CD4-positive, CD25-positive, alpha-beta regulatory T cell (primary cell): ENCODE results near the gene PHF21A. TPM values are rescaled to one million over a fixed set of nuclear protein-coding genes. Genes with fewer than 3 reads are reported as not detected.
A peak's percentile ranks its signal among the peaks of the same experiment; 100 is the strongest.
"Not testable (repeated sequence)": the region's sequence is repeated elsewhere in the genome, so short reads cannot be mapped to it uniquely, and the experiment has no call there.

Source experiments
- ATAC-seq, 2 donors: fragments of 150-1000 bp; cut with Tn5 transposase; one replicate each; pipeline ENCODE4 v1.10.0; 2021; ENCODE audit warnings: low read depth in 2 of 2, moderate number of reproducible peaks in 2 of 2, moderate library complexity in 1 of 2
- DNase-seq, 3 donors: peaks; one replicate each; pipeline versions ENCODE4 v3.0.0 to v3.0.0-alpha.2; 2012 to 2022; ENCODE audit warnings: mixed read lengths in 1 of 3
- H3K27ac ChIP-seq: one replicate; pipeline ENCODE4 v1.7.0; 2013; ENCODE audit warnings: mild to moderate bottlenecking, low read length; ENCODE audit not compliant: insufficient read depth, poor library complexity, severe bottlenecking
- H3K27me3 ChIP-seq: one replicate; pipeline ENCODE4 v1.7.0; 2013; ENCODE audit warnings: low read length; ENCODE audit not compliant: control insufficient read depth, insufficient read depth
- H3K36me3 ChIP-seq: one replicate; pipeline ENCODE4 v1.7.0; 2013; ENCODE audit warnings: mild to moderate bottlenecking, low read length, moderate library complexity; ENCODE audit not compliant: control insufficient read depth, insufficient read depth
- H3K4me1 ChIP-seq: 2 replicates; pipeline ENCODE4 v1.7.0; 2013; ENCODE audit warnings: mild to moderate bottlenecking, low read length; ENCODE audit not compliant: insufficient read depth, control insufficient read depth, poor library complexity, severe bottlenecking
- H3K4me3 ChIP-seq: one replicate; pipeline ENCODE4 v1.7.0; 2013; ENCODE audit warnings: low read depth, mild to moderate bottlenecking, low read length, moderate library complexity
- H3K9me3 ChIP-seq, 2 experiments: 1 replicate in 1 of 2; 2 replicates in 1 of 2; pipeline ENCODE4 v1.7.0; 2013; ENCODE audit warnings: low read length in 2 of 2, mild to moderate bottlenecking in 1 of 2, moderate library complexity in 1 of 2; ENCODE audit not compliant: control insufficient read depth in 2 of 2
- H3K27ac Mint-ChIP-seq, 3 donors: one replicate each; pipeline ENCODE4 v1.8.0; 2020 to 2022; ENCODE audit warnings: mild to moderate bottlenecking in 3 of 3, mixed read lengths in 3 of 3, moderate library complexity in 2 of 3
- H3K27me3 Mint-ChIP-seq: one replicate; pipeline ENCODE4 v1.8.0; 2022; ENCODE audit warnings: mild to moderate bottlenecking, mixed read lengths
- H3K36me3 Mint-ChIP-seq: one replicate; pipeline ENCODE4 v1.8.0; 2020; ENCODE audit warnings: mixed read lengths
- H3K4me1 Mint-ChIP-seq, 4 donors: one replicate each; pipeline ENCODE4 v1.8.0; 2020 to 2022; ENCODE audit warnings: mixed read lengths in 4 of 4, mild to moderate bottlenecking in 1 of 4
- H3K4me3 Mint-ChIP-seq, 4 donors: one replicate each; pipeline ENCODE4 v1.8.0; 2020 to 2022; ENCODE audit warnings: mild to moderate bottlenecking in 4 of 4, mixed read lengths in 4 of 4, moderate library complexity in 3 of 4
- H3K9me3 Mint-ChIP-seq, 7 donors: one replicate each; pipeline ENCODE4 v1.8.0; 2020 to 2022; ENCODE audit warnings: mixed read lengths in 7 of 7, mild to moderate bottlenecking in 3 of 7, moderate library complexity in 2 of 7
- polyA plus RNA-seq, 4 donors: library from polyadenylated mRNA; unstranded; fragments of 300-500 nt; fragmentation: Illumina TruSeq; gene quantifications; one replicate each; pipeline ENCODE4 v1.2.3, GENCODE V29; 2021
- total RNA-seq: library from RNA; stranded (reverse); gene quantifications from one replicate; pipeline ENCODE4 v1.2.3, GENCODE V29; 2022

The PHF21A gene
- total and polyA plus RNA-seq, 5 donors from 2014 or later: 6.0 to 111 (median 9.2) TPM

DNA sequence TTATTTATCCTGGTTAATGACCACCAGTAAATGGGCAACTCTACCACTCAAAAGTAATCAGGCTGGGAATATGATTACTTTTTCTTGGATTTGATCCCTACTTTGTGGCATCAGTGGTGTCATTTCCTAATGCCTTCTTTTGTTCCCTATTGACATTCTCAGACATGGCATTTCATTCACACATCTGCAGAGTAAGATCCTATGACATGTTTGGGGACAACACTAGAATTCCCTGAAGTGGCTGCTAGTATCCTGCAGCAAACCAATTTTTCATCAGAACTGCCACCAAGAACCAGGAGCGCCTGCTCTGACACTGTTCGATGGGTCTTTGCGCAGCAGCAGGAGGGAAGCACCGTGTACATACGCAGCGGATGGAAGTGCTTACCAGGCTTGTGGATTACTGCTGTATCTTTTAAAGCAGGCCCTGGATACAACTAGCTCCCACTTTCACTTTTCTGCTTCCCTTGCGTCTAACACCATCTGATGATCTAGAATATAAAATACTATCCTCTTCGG lies 101.1 kb downstream of the PHF21A start:
- H3K4me3 Mint-ChIP-seq: no peak overlapping the region
- Histone ChIP-seq H3K9me3 (no peaks in the 10 kb centered on the region), H3K4me3 (no peak overlapping the region), H3K27ac (no peak overlapping the region), H3K4me1 (no peaks in the 10 kb centered on the region), H3K36me3 (no peaks in the 10 kb centered on the region), H3K27me3 (no peaks in the 10 kb centered on the region)
- H3K27me3 Mint-ChIP-seq: no peaks in the 10 kb centered on the region
- H3K27ac Mint-ChIP-seq: no peak overlapping the region
- H3K4me1 Mint-ChIP-seq: peaks cover 10 to 16% (median 16%) of the 10 kb centered on the region in 4 donors
- peaks cover 0 to 3% (median 0%) of the 10 kb centered on the region in 7 donors for H3K9me3 Mint-ChIP-seq
- peaks cover 18% of the 10 kb centered on the region for H3K36me3 Mint-ChIP-seq
- ATAC-seq (no peak), DNase-seq (no peak)

DNA sequence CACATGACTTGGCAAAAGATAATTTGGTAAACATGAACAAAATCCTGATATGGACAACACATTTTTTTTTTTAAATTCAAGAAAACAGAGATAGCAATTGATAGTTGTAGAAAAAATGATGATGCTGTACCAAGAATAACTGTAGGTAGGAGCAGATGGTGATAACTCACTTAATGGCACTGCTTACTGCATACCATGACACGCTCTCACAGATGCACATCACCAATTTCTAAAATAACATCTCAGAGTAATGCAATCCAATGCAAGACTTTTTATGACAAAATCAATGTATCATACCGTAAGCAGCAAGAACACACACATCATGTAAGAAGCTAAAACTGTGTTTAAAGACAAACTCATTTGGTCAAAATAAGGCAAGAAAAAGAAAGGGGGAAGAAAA lies 102.6 kb downstream of the PHF21A start:
- H3K4me3 ChIP-seq: no peak overlapping the region
- peaks cover 10 to 16% (median 12%) of the 10 kb centered on the region in 4 donors for H3K4me1 Mint-ChIP-seq
- no peaks in the 10 kb centered on the region for H3K4me1 ChIP-seq
- DNase-seq (no peak), ATAC-seq (no peak)
- no peaks in the 10 kb centered on the region for H3K36me3 ChIP-seq
- peaks cover 21% of the 10 kb centered on the region for H3K36me3 Mint-ChIP-seq
- H3K27ac ChIP-seq: no peak overlapping the region
- no peaks in the 10 kb centered on the region for H3K27me3 Mint-ChIP-seq
- H3K27me3 ChIP-seq: no peaks in the 10 kb centered on the region
- H3K4me3 Mint-ChIP-seq: no peak overlapping the region
- H3K27ac Mint-ChIP-seq: peak overlapping the region in 1 of 3 donors; percentile 71
- peaks cover 0 to 3% (median 0%) of the 10 kb centered on the region in 7 donors for H3K9me3 Mint-ChIP-seq
- no peaks in the 10 kb centered on the region for H3K9me3 ChIP-seq

DNA sequence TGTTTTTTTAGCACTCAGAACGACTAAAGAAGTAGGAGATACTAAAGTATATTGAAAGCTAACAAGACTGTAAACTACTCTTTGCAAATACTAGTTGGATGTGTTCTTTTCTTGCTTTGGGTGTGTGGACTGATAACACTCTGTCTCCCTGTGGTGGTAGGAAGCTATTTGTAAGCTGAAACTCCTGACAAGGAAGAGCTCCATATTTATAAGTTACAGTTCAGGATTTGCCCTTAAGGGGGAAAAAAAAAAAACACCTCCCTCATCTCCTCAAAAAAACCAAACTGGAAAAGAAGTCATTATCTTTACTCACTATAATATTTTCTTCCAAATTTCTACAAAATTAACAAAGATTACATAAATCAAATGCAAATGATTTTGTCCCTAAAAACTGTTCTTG lies 103.9 kb downstream of the PHF21A start:
- no peaks in the 10 kb centered on the region for H3K27me3 Mint-ChIP-seq
- H3K27ac ChIP-seq: no peak overlapping the region
- H3K9me3 Mint-ChIP-seq: peaks cover 0 to 3% (median 0%) of the 10 kb centered on the region in 7 donors
- peaks cover 21% of the 10 kb centered on the region for H3K36me3 Mint-ChIP-seq
- H3K27me3 ChIP-seq: no peaks in the 10 kb centered on the region
- H3K4me1 Mint-ChIP-seq: peaks cover 10 to 22% (median 14%) of the 10 kb centered on the region in 4 donors
- H3K4me3 ChIP-seq: no peak overlapping the region
- no peaks in the 10 kb centered on the region for H3K9me3 ChIP-seq
- no peak overlapping the region for H3K4me3 Mint-ChIP-seq
- no peaks in the 10 kb centered on the region for H3K36me3 ChIP-seq
- DNase-seq (no peak), ATAC-seq (no peak)
- peak overlapping the region in 2 of 3 donors; percentile 36 to 37 for H3K27ac Mint-ChIP-seq
- H3K4me1 ChIP-seq: no peaks in the 10 kb centered on the region

DNA sequence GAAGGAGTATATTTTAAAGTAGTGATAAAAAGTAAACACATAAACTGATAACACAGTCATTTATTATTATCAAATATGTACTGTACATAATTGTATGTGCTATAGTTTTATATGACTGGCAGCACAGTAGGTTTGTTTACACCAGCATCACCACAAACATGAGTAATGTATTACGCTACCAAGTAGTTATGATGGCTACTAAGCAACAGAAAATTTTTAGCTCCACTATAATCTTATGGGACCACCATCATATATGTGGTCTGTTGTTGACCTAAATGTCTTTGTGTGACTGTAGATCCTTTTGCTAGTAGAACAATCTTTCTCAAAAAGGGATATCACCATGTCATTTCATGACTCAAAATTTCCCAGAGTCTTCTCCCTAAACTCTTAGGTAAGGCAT lies 105.3 kb downstream of the PHF21A start:
- Mint-ChIP-seq H3K27me3 (no peaks in the 10 kb centered on the region), H3K9me3 (peaks cover 0 to 3% (median 0%) of the 10 kb centered on the region in 7 donors), H3K27ac (no peak overlapping the region), H3K4me3 (no peak overlapping the region), H3K36me3 (peaks cover 17% of the 10 kb centered on the region), H3K4me1 (peaks cover 14 to 29% (median 18%) of the 10 kb centered on the region in 4 donors)
- Histone ChIP-seq H3K27ac (no peak overlapping the region), H3K4me1 (no peaks in the 10 kb centered on the region), H3K36me3 (no peaks in the 10 kb centered on the region), H3K9me3 (no peaks in the 10 kb centered on the region), H3K27me3 (no peaks in the 10 kb centered on the region), H3K4me3 (no peak overlapping the region)
- DNase-seq (no peak), ATAC-seq (no peak)

DNA sequence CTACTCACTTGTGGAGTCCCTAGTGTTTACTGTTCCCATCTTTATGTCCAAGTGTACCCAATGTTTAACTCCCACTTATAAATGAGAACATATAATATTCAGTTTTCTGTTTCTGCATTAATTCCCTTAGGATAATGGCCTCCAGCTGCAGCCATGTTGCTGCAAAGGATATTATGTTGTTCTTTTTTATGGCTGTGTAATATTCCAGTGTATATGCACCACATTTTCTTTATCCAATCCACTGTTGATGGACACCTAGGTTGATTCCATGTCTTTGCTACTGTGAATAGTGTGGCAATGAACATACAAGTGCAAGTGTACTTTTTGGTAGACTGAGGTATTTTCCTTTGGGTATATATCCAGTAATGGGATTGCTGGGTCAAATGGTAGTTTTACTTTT lies 107.1 kb downstream of the PHF21A start:
- H3K4me1 ChIP-seq, H3K4me3 ChIP-seq, H3K27ac Mint-ChIP-seq, H3K27me3 Mint-ChIP-seq, H3K9me3 Mint-ChIP-seq, H3K27ac ChIP-seq, H3K9me3 ChIP-seq, H3K36me3 ChIP-seq, H3K27me3 ChIP-seq, ATAC-seq, DNase-seq, H3K4me3 Mint-ChIP-seq: not testable (repeated sequence)
- Mint-ChIP-seq H3K4me1 (peaks cover 13 to 26% (median 15%) of the 10 kb centered on the region in 4 donors), H3K36me3 (peaks cover 13% of the 10 kb centered on the region)

DNA sequence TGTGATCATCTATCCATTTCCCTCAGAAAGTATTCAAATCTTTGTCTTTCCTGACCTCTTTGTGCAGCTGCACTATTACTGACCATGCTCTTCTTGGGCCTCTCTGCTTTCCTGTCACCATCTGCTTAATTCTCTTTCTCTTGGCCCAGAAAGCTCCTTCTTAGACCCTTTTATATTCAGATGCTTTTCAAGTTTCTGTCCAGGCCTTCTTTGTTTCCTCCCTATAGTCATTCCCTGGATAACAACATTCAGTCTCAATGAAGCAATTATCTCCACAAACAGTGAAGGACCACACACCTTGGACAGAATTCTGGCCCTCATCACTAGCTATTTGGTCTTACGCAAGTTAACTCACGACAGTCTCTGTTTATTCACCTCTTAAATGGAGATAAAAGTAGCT lies 109.1 kb downstream of the PHF21A start:
- Histone ChIP-seq H3K27me3 (no peaks in the 10 kb centered on the region), H3K27ac (no peak overlapping the region), H3K4me1 (no peaks in the 10 kb centered on the region), H3K36me3 (no peaks in the 10 kb centered on the region), H3K4me3 (no peak overlapping the region), H3K9me3 (no peaks in the 10 kb centered on the region)
- peaks cover 10 to 28% (median 13%) of the 10 kb centered on the region in 4 donors for H3K4me1 Mint-ChIP-seq
- ATAC-seq: no peak
- peaks cover 0 to 3% (median 0%) of the 10 kb centered on the region in 7 donors for H3K9me3 Mint-ChIP-seq
- peaks cover 8% of the 10 kb centered on the region for H3K36me3 Mint-ChIP-seq
- DNase-seq: no peak
- H3K4me3 Mint-ChIP-seq: no peak overlapping the region
- no peaks in the 10 kb centered on the region for H3K27me3 Mint-ChIP-seq
- H3K27ac Mint-ChIP-seq: peak overlapping the region; percentile 3 to 83 (median 20)

DNA sequence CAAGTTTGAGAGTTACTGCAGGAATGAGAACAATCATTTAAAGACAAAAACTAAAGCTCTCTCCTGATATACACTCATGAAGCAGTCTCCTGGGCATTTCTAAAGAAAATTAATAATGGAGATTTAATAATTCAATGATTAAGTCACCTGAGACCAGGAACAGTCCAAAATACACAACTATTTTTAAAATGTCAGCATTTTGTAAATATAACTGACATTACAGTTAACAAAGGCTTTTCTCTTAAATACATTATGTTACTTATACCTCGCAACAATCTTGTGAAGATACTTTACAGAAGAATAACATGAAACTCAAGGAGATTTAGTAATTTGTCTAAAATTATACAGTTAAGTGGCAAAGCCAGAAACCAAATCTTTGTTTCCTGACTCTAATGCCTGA lies 111.2 kb downstream of the PHF21A start:
- Histone ChIP-seq H3K4me3 (no peak overlapping the region), H3K36me3 (no peaks in the 10 kb centered on the region), H3K27me3 (no peaks in the 10 kb centered on the region), H3K9me3 (no peaks in the 10 kb centered on the region), H3K27ac (no peak overlapping the region), H3K4me1 (no peaks in the 10 kb centered on the region)
- DNase-seq (no peak), ATAC-seq (no peak)
- Mint-ChIP-seq H3K27me3 (no peaks in the 10 kb centered on the region), H3K9me3 (peaks cover 0 to 2% (median 0%) of the 10 kb centered on the region in 7 donors), H3K4me1 (peaks cover 8 to 31% (median 18%) of the 10 kb centered on the region in 4 donors), H3K4me3 (no peak overlapping the region), H3K36me3 (peaks cover 3% of the 10 kb centered on the region), H3K27ac (peak overlapping the region in 1 of 3 donors; percentile 21)

DNA sequence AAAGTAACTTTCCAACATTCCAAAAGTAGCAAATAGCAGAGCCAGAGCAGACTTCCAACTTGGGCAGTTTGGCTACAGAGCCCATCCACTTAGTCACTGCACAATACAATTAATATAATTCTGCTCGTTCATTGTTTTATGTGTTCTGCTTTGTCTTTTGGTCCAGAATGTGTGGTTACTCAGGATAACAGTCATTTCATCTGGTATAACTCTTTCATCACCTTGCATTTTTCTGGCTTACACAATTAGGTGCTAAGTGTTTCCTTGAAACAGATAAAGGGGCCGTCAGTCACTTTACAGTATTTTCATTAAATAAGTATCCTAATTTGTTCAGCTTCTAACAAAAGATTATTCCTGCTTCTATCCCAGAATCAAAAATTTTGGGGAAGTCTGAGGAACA lies 111.6 kb downstream of the PHF21A start:
- H3K36me3 ChIP-seq: no peaks in the 10 kb centered on the region
- no peaks in the 10 kb centered on the region for H3K27me3 Mint-ChIP-seq
- no peak overlapping the region for H3K27ac Mint-ChIP-seq
- ATAC-seq: no peak
- no peak overlapping the region for H3K4me3 Mint-ChIP-seq
- H3K27me3 ChIP-seq: no peaks in the 10 kb centered on the region
- peaks cover 10 to 35% (median 18%) of the 10 kb centered on the region in 4 donors for H3K4me1 Mint-ChIP-seq
- H3K4me3 ChIP-seq: no peak overlapping the region
- H3K4me1 ChIP-seq: no peaks in the 10 kb centered on the region
- no peak for DNase-seq
- H3K9me3 Mint-ChIP-seq: no peaks in the 10 kb centered on the region
- no peak overlapping the region for H3K27ac ChIP-seq
- H3K36me3 Mint-ChIP-seq: no peaks in the 10 kb centered on the region
- no peaks in the 10 kb centered on the region for H3K9me3 ChIP-seq
